Measurements from ENCODE around the gene EXD3. TPM values are rescaled to one million over a fixed set of nuclear protein-coding genes. Genes with fewer than 3 reads are reported as not detected.
"Not testable (repeated sequence)": the region's sequence is repeated elsewhere in the genome, so short reads cannot be mapped to it uniquely, and the experiment has no call there.

Gene EXD3
- total RNA-seq, 1 donor from 2014 or later = 11.3 TPM

- DNase-seq (ENCODE audit: low spot score); intact Hi-C loops (cut with DNase I): not testable (repeated sequence)
Measured at GRCh38 chr9:137386507-137387113, 36.4 kb downstream of the EXD3 start.

- intact Hi-C loops (cut with DNase I) = no loop called here
- no peak for DNase-seq (ENCODE audit: low spot score)
Measured at GRCh38 chr9:137385061-137385655, 37.8 kb downstream of the EXD3 start.

GRCh38 chr9:137383784-137384756 is 38.9 kb downstream of the EXD3 start:
- DNase-seq (ENCODE audit: low spot score) = peak; percentile 63
- intact Hi-C loops (cut with DNase I) = no loop called here

GRCh38 chr9:137383081-137383783 is 39.7 kb downstream of the EXD3 start:
- peak; percentile 58 for DNase-seq (ENCODE audit: low spot score)
- intact Hi-C loops (cut with DNase I) = no loop called here

- DNase-seq (ENCODE audit: low spot score) = peak; percentile 71
- intact Hi-C loops (cut with DNase I) = no loop called here
Measured at GRCh38 chr9:137382444-137383080, 40.4 kb downstream of the EXD3 start.

GRCh38 chr9:137381501-137382443 is 41.2 kb downstream of the EXD3 start:
- intact Hi-C loops (cut with DNase I) = no loop called here
- peak; percentile 57 for DNase-seq (ENCODE audit: low spot score)

- DNase-seq (ENCODE audit: low spot score) = peak; percentile 20
- intact Hi-C loops (cut with DNase I) = no loop called here
Measured at GRCh38 chr9:137380606-137381005, 42.4 kb downstream of the EXD3 start.

- intact Hi-C loops (cut with DNase I) = no loop called here
- no peak for DNase-seq (ENCODE audit: low spot score)
Measured at GRCh38 chr9:137380171-137380570, 42.8 kb downstream of the EXD3 start.

- intact Hi-C loops (cut with DNase I) = no loop called here
- DNase-seq (ENCODE audit: low spot score) = peak; percentile 20
Measured at GRCh38 chr9:137379761-137380161, 43.2 kb downstream of the EXD3 start.

- intact Hi-C loops (cut with DNase I) = not testable (repeated sequence)
- peak; percentile 49 for DNase-seq (ENCODE audit: low spot score)
Measured at GRCh38 chr9:137378688-137379410, 44.1 kb downstream of the EXD3 start.

- DNase-seq (ENCODE audit: low spot score) = peak; percentile 54
- intact Hi-C loops (cut with DNase I) = no loop called here
Measured at GRCh38 chr9:137376386-137376785, 46.6 kb downstream of the EXD3 start.

GRCh38 chr9:137375321-137376058 is 47.5 kb downstream of the EXD3 start:
- DNase-seq (ENCODE audit: low spot score) = no peak
- intact Hi-C loops (cut with DNase I) = no loop called here

- peak; percentile 76 for DNase-seq (ENCODE audit: low spot score)
- intact Hi-C loops (cut with DNase I) = no loop called here
Measured at GRCh38 chr9:137374131-137374845, 48.7 kb downstream of the EXD3 start.

- intact Hi-C loops (cut with DNase I) = no loop called here
- DNase-seq (ENCODE audit: low spot score) = peak; percentile 75
Measured at GRCh38 chr9:137373611-137373980, 49.4 kb downstream of the EXD3 start.

- DNase-seq (ENCODE audit: low spot score) = peak; percentile 74
- intact Hi-C loops (cut with DNase I) = no loop called here
Measured at GRCh38 chr9:137372693-137373610, 50.0 kb downstream of the EXD3 start.
